NB4 (cell line): ENCODE results near the gene DNAAF8.

Source experiments
- DNase-seq: peaks from one replicate; pipeline ENCODE4 v3.0.0; 2010; ENCODE audit warnings: low read depth
- H3K4me3 ChIP-seq: one replicate; pipeline ENCODE4 v1.5.1; 2011; ENCODE audit warnings: mild to moderate bottlenecking, low read depth, low read length, moderate library complexity
- MYC ChIP-seq: IDR thresholded peaks from 2 replicates; pipeline ENCODE4 v1.6.1; 2011; ENCODE audit warnings: low read depth, low read length
- POLR2A ChIP-seq: IDR thresholded peaks from 2 replicates; pipeline ENCODE4 v1.6.1; 2011; ENCODE audit warnings: mild to moderate bottlenecking; ENCODE audit not compliant: insufficient read length; ENCODE audit errors: extremely low read depth
- TF ChIP-seq, protein P1 (sequence below): IDR thresholded peaks from 2 replicates; pipeline ENCODE4 v1.6.1; 2011; ENCODE audit warnings: low read depth, low read length
- TF ChIP-seq, protein P2 (sequence below): IDR thresholded peaks from one replicate; pipeline ENCODE4 v1.5.1; 2012; ENCODE audit warnings: low read depth, low read length

Gene DNAAF8

DNA sequence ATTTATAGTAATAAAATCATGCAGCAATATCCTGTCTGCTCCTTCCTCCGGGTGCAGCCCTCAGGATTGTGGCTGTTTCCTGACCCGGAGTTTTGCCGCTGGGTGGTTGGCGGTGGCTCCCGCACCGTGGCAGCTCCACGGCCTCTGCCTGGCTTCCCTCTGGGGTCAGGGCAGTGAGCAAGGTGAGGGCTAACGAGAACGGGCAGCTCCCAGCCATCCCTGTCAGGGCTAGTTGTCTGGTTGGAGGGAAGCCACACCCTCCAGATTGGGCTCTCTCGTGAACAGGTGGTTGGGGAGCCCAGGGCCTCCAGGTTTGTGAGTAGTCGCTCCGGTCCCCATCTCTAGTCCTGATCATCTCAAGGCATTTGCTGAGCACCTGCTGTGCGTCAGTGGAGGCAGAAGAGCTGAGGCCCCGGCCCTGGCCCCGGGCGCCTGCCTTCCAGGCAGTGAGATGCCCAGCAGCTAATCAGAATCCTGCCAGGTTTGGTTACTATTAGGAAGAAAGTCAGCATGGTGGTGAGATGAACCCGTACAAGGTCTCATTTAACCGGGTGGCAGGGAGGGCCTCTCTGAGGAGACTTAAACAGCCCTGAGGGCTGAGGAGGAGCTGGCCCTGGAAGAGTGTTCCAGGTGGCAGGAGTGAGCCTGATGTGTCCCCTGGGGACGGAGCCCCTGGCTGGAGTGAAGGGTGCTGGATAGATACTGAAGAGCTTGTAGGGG lies 43.2 kb upstream of the DNAAF8 start:
- DNase-seq = peak; percentile 19
- TF ChIP-seq, protein P1, sequence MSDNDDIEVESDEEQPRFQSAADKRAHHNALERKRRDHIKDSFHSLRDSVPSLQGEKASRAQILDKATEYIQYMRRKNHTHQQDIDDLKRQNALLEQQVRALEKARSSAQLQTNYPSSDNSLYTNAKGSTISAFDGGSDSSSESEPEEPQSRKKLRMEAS = no peak
- TF ChIP-seq MYC (no peak), POLR2A (no peak)
- TF ChIP-seq, protein P2, sequence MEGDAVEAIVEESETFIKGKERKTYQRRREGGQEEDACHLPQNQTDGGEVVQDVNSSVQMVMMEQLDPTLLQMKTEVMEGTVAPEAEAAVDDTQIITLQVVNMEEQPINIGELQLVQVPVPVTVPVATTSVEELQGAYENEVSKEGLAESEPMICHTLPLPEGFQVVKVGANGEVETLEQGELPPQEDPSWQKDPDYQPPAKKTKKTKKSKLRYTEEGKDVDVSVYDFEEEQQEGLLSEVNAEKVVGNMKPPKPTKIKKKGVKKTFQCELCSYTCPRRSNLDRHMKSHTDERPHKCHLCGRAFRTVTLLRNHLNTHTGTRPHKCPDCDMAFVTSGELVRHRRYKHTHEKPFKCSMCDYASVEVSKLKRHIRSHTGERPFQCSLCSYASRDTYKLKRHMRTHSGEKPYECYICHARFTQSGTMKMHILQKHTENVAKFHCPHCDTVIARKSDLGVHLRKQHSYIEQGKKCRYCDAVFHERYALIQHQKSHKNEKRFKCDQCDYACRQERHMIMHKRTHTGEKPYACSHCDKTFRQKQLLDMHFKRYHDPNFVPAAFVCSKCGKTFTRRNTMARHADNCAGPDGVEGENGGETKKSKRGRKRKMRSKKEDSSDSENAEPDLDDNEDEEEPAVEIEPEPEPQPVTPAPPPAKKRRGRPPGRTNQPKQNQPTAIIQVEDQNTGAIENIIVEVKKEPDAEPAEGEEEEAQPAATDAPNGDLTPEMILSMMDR = no peak
- H3K4me3 ChIP-seq = no peak overlapping the region

DNA sequence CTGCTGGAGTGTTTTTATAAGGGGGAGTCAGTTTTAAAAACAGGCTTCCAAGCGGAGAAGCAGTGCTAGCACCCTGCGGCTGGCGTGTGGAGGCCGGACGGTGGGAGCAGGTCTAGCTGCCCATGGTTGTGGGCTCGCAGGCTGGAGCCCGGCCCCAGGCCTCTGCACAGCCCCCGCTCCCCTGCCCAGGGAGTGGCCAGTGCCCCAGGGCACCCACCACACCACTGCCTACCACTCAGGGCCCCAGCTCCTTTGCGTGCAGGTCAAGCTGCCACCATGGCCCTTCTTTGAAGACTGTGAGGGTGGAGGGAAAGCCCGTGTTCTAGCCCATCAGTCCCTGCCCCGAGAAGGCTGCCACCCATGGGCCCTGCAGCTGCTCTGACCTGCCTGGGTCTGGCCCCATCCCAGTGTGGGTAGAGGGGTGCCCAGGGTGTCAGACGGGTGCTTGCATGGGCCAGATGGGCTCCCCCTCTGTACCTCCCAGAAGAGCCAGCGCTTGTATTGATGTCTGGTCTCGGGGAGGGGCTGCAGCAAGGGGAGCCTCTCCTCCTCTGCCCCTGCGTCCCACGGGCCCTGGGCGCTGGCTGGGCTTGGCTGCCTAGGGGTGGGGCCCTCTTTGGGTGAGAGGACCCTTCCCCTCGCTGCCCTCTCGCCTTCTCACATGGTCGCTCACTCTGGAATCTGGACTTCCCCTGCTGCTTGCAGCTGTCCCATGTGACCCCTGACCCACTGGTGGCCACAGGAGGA lies 42.5 kb upstream of the DNAAF8 start:
- peak; percentile 6 for DNase-seq
- TF ChIP-seq, protein P2 = no peak
- no peak overlapping the region for H3K4me3 ChIP-seq

- peak overlapping the region; percentile 38 for H3K4me3 ChIP-seq
- TF ChIP-seq MYC = no peak
- TF ChIP-seq, protein P1 = no peak
- TF ChIP-seq POLR2A = no peak
- TF ChIP-seq, protein P2 = no peak
These were observed 41.7 kb upstream of the DNAAF8 start for GRCh38 chr16:4692460-4693295.

GRCh38 chr16:4693296-4693955 lies 40.9 kb upstream of the DNAAF8 start, which contains the start of gene NUDT16L1:
Gene NUDT16L1, plus strand, starts transcription at chr16:4693562. Its CDS starts 165 bp downstream, at chr16:4693727.
- TF ChIP-seq MYC = no peak; the same call in 1 of the 2 replicates
- TF ChIP-seq POLR2A = peak; percentile 53
- TF ChIP-seq, protein P2 = no peak
- TF ChIP-seq, protein P1 = peak; percentile 49; the same call in 1 of the 2 replicates
- peak; percentile 96 for DNase-seq
- peak within 1 kb of the TSS; percentile 64 for H3K4me3 ChIP-seq

More at GRCh38 chr16:4692460-4693295, 41.7 kb upstream of the DNAAF8 start:
- peak; percentile 46 for DNase-seq

DNA sequence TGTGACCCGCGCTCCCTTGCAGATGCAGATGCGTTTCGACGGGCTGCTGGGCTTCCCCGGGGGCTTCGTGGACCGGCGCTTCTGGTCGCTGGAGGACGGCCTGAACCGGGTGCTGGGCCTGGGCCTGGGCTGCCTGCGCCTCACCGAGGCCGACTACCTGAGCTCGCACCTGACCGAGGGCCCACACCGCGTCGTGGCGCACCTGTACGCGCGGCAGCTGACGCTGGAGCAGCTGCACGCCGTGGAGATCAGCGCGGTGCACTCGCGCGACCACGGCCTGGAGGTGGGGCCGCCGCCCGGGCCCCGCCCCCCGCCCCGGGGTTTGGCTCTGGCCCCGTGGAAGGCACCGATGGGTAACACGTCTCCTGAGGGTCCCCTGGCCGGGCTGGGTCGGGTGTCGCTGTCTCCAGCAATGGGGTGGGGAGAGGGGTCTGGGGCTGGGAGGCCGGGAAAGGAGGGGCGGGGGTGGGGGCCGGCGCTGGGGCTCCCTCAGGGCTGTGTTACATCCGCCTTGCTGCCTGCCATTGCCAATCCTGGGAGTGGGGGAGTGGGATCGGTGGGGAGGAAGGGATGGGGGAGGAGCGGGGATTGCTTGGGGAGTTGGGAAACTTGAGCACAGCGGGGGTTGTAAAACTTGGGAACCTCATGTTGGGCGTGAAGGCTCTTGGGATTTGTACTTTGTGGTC lies 40.2 kb upstream of the DNAAF8 start:
- peak overlapping the region; percentile 64 for H3K4me3 ChIP-seq
- TF ChIP-seq, protein P1 = no peak
- no peak for TF ChIP-seq MYC
- TF ChIP-seq, protein P2 = no peak
- no peak for TF ChIP-seq POLR2A
- DNase-seq = peak; percentile 55
